Liver (tissue), 9 donors: Measurements from ENCODE around the gene DNPEP. TPM values are rescaled to one million over a fixed set of nuclear protein-coding genes. Genes with fewer than 3 reads are reported as not detected.

Source experiments
- DNase-seq: peaks from one replicate; pipeline ENCODE4 v3.0.0-alpha.2; 2017; ENCODE audit warnings: low spot score
- H3K27ac ChIP-seq, 2 donors: one replicate each; pipeline ENCODE4 v1.7.0; 2013; ENCODE audit warnings: inconsistent platforms in 2 of 2, low read length in 2 of 2, control low read depth in 1 of 2, low read depth in 1 of 2, mild to moderate bottlenecking in 1 of 2
- H3K27me3 ChIP-seq, 4 donors: one replicate each; pipeline versions ENCODE4 v1.6.1 to v1.7.0; 2013; ENCODE audit warnings: low read length in 3 of 4, inconsistent platforms in 1 of 4, mild to moderate bottlenecking in 1 of 4, moderate library complexity in 1 of 4; ENCODE audit not compliant: control insufficient read depth in 4 of 4, insufficient read depth in 4 of 4
- H3K36me3 ChIP-seq, 4 donors: one replicate each; pipeline versions ENCODE4 v1.6.1 to v1.7.0; 2013; ENCODE audit warnings: low read length in 3 of 4, mild to moderate bottlenecking in 3 of 4, low read depth in 1 of 4, moderate library complexity in 1 of 4; ENCODE audit not compliant: control insufficient read depth in 4 of 4, insufficient read depth in 3 of 4
- H3K4me1 ChIP-seq, 4 donors: one replicate each; pipeline versions ENCODE4 v1.6.1 to v1.7.0; 2013; ENCODE audit warnings: low read length in 3 of 4, mild to moderate bottlenecking in 3 of 4, moderate library complexity in 1 of 4; ENCODE audit not compliant: control insufficient read depth in 4 of 4, insufficient read depth in 4 of 4
- H3K4me3 ChIP-seq, 3 donors: one replicate each; pipeline versions ENCODE4 v1.6.1 to v1.7.0; 2013; ENCODE audit warnings: low read length in 3 of 3, control low read depth in 1 of 3, low read depth in 1 of 3, mild to moderate bottlenecking in 1 of 3
- H3K9ac ChIP-seq, 2 donors: one replicate each; pipeline ENCODE4 v1.7.0; 2013; ENCODE audit warnings: low read length in 2 of 2, mild to moderate bottlenecking in 2 of 2, moderate library complexity in 2 of 2, control low read depth in 1 of 2, low read depth in 1 of 2
- H3K9me3 ChIP-seq, 4 donors: one replicate each; pipeline versions ENCODE4 v1.6.1 to v1.7.0; 2013; ENCODE audit warnings: low read length in 3 of 4; ENCODE audit not compliant: control insufficient read depth in 4 of 4
- EGR1 ChIP-seq, 2 donors: IDR thresholded peaks; 2 replicates each; pipeline ENCODE4 v1.6.1; 2016 to 2018; ENCODE audit warnings: antibody characterized with exemption in 2 of 2, low read depth in 2 of 2
- FOXA1 ChIP-seq: IDR thresholded peaks from 2 replicates; pipeline ENCODE4 v1.6.1; 2016; ENCODE audit warnings: antibody characterized with exemption
- FOXA2 ChIP-seq: IDR thresholded peaks from 2 replicates; pipeline ENCODE4 v1.6.1; 2016; ENCODE audit warnings: antibody characterized with exemption
- GABPA ChIP-seq, 2 donors: IDR thresholded peaks in 1 of 2; conservative IDR thresholded peaks in 1 of 2; 2 replicates each; pipeline ENCODE4 v1.6.1; 2016; ENCODE audit warnings: antibody characterized with exemption in 2 of 2, mild to moderate bottlenecking in 1 of 2, moderate library complexity in 1 of 2
- HNF4A ChIP-seq, 2 donors: conservative IDR thresholded peaks; 2 replicates each; pipeline ENCODE4 v1.6.1; 2016; ENCODE audit warnings: antibody characterized with exemption in 2 of 2, mild to moderate bottlenecking in 2 of 2
- HNF4G ChIP-seq: IDR thresholded peaks from 2 replicates; pipeline ENCODE4 v1.6.1; 2016; ENCODE audit warnings: antibody characterized with exemption
- JUND ChIP-seq, 2 donors: IDR thresholded peaks; 2 replicates each; pipeline ENCODE4 v1.6.1; 2016; ENCODE audit warnings: antibody characterized with exemption in 2 of 2
- NR2F2 ChIP-seq: IDR thresholded peaks from 2 replicates; pipeline ENCODE4 v1.6.1; 2016; ENCODE audit warnings: antibody characterized with exemption
- RAD21 ChIP-seq, 2 donors: IDR thresholded peaks; 2 replicates each; pipeline ENCODE4 v1.6.1; 2016; ENCODE audit warnings: antibody characterized with exemption in 2 of 2, mild to moderate bottlenecking in 2 of 2
- RXRA ChIP-seq, 2 donors: IDR thresholded peaks; 2 replicates each; pipeline ENCODE4 v1.6.1; 2017 to 2018; ENCODE audit warnings: antibody characterized with exemption in 2 of 2, mild to moderate bottlenecking in 1 of 2
- SP1 ChIP-seq: IDR thresholded peaks from 2 replicates; pipeline ENCODE4 v1.6.1; 2018; ENCODE audit warnings: antibody characterized with exemption, mild to moderate bottlenecking
- TAF1 ChIP-seq: conservative IDR thresholded peaks from 2 replicates; pipeline ENCODE4 v1.6.1; 2016; ENCODE audit warnings: antibody characterized with exemption, mild to moderate bottlenecking
- YY1 ChIP-seq: IDR thresholded peaks from 2 replicates; pipeline ENCODE4 v1.6.1; 2016; ENCODE audit warnings: antibody characterized with exemption, mild to moderate bottlenecking
- WGBS: extraction: QIAGEN DNeasy Blood & Tissue Kit; methylation state at CpG from one replicate; pipeline ENCODE4 v1.1.7; 2013; 5-methylcytosine and 5-hydroxymethylcytosine counted together
- polyA plus RNA-seq, 2 donors: library from polyadenylated mRNA; stranded (reverse) in 1 of 2; unstranded in 1 of 2; fragments of 200-250 nt in 1 of 2; fragments of >200 nt in 1 of 2; fragmentation: Nextera tagmentation in 1 of 2; extraction: Ambion mirVana in 1 of 2; gene quantifications; one replicate each; pipeline versions ENCODE4 v1.2.1 to v1.2.3, GENCODE V29; 2013 to 2015
- total RNA-seq, 2 donors: library from RNA; depleted of rRNA; stranded (reverse); fragments of >200 nt; gene quantifications; one replicate each; pipeline ENCODE4 v1.2.3, GENCODE V29; 2014
- TF ChIP-seq, protein P1 (sequence below): IDR thresholded peaks from 2 replicates; pipeline ENCODE4 v1.6.1; 2016; ENCODE audit warnings: antibody characterized with exemption
- TF ChIP-seq, protein P2 (sequence below): fragments of 150-350 bp; IDR thresholded peaks from 2 replicates; pipeline ENCODE4 v1.5.1; 2017; ENCODE audit warnings: improper control_type of control experiment, low read depth, low read length; ENCODE audit not compliant: missing input control
- TF ChIP-seq, protein P3 (sequence below): IDR thresholded peaks from 2 replicates; pipeline ENCODE4 v1.6.1; 2016; ENCODE audit warnings: antibody characterized with exemption, mild to moderate bottlenecking
- TF ChIP-seq, protein P4 (sequence below): IDR thresholded peaks from 2 replicates; pipeline ENCODE4 v1.6.1; 2016; ENCODE audit warnings: antibody characterized with exemption
- TF ChIP-seq, protein P5 (sequence below): IDR thresholded peaks from 2 replicates; pipeline ENCODE4 v1.6.1; 2016; ENCODE audit warnings: antibody characterized with exemption
- donor health status: healthy.
- donor health status: healthy.
- donor health status: healthy.
- donor health status: healthy.
- donor health status: healthy.

The DNPEP gene
- total and polyA plus RNA-seq, 4 donors = 25.8 to 58.4 (median 45.8) TPM

DNA sequence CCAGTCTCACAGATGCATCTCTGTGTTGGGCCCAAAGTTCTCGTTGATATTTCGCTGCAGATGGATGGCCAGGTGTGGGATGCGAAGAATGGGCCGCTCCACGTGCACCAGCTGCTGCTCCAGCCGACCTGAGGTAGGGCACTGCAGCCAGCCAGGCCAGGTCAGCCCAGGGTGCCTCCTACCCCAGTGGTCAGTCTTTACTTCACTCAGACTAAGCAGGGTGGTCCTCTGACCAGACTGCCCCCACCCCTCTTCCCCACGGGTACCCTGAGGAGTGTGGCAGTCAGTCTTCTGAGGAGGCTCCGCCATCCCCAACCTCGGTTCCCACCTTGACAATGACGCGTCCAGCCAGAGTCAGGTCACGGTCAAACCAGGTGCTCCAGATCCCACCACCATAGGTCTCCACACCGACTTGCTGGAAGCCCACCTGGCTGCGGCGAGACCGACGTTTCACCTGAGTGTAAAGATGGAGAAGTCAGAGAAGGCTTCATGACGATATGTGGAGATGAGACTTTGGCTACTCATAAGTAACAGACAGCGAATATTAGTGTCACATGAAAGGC lies 1.7 kb downstream of the DNPEP start:
- Histone ChIP-seq H3K9ac (no peak overlapping the region), H3K36me3 (peaks cover 6 to 48% (median 37%) of the 10 kb centered on the region in 4 donors), H3K27ac (no peak overlapping the region), H3K9me3 (no peaks in the 10 kb centered on the region), H3K4me3 (no peak overlapping the region), H3K4me1 (peaks cover 3 to 16% (median 10%) of the 10 kb centered on the region in 4 donors), H3K27me3 (no peaks in the 10 kb centered on the region)
- 97% methylated on average over 19 of the region's 19 CpGs for WGBS
- TF ChIP-seq, protein P1, sequence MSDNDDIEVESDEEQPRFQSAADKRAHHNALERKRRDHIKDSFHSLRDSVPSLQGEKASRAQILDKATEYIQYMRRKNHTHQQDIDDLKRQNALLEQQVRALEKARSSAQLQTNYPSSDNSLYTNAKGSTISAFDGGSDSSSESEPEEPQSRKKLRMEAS = no peak
- TF ChIP-seq EGR1 (IDR thresholded peaks at IDR 0.05; ENCODE audit: low read depth in 2 of 2) = no peak
- TF ChIP-seq GABPA (IDR thresholded peaks at IDR 0.05 in 1 of 2, conservative IDR thresholded peaks at IDR 0.05 in 1 of 2) = no peak
- TF ChIP-seq, protein P2, sequence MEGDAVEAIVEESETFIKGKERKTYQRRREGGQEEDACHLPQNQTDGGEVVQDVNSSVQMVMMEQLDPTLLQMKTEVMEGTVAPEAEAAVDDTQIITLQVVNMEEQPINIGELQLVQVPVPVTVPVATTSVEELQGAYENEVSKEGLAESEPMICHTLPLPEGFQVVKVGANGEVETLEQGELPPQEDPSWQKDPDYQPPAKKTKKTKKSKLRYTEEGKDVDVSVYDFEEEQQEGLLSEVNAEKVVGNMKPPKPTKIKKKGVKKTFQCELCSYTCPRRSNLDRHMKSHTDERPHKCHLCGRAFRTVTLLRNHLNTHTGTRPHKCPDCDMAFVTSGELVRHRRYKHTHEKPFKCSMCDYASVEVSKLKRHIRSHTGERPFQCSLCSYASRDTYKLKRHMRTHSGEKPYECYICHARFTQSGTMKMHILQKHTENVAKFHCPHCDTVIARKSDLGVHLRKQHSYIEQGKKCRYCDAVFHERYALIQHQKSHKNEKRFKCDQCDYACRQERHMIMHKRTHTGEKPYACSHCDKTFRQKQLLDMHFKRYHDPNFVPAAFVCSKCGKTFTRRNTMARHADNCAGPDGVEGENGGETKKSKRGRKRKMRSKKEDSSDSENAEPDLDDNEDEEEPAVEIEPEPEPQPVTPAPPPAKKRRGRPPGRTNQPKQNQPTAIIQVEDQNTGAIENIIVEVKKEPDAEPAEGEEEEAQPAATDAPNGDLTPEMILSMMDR = no peak
- TF ChIP-seq HNF4G = no peak
- no peak for TF ChIP-seq SP1
- TF ChIP-seq, protein P3, sequence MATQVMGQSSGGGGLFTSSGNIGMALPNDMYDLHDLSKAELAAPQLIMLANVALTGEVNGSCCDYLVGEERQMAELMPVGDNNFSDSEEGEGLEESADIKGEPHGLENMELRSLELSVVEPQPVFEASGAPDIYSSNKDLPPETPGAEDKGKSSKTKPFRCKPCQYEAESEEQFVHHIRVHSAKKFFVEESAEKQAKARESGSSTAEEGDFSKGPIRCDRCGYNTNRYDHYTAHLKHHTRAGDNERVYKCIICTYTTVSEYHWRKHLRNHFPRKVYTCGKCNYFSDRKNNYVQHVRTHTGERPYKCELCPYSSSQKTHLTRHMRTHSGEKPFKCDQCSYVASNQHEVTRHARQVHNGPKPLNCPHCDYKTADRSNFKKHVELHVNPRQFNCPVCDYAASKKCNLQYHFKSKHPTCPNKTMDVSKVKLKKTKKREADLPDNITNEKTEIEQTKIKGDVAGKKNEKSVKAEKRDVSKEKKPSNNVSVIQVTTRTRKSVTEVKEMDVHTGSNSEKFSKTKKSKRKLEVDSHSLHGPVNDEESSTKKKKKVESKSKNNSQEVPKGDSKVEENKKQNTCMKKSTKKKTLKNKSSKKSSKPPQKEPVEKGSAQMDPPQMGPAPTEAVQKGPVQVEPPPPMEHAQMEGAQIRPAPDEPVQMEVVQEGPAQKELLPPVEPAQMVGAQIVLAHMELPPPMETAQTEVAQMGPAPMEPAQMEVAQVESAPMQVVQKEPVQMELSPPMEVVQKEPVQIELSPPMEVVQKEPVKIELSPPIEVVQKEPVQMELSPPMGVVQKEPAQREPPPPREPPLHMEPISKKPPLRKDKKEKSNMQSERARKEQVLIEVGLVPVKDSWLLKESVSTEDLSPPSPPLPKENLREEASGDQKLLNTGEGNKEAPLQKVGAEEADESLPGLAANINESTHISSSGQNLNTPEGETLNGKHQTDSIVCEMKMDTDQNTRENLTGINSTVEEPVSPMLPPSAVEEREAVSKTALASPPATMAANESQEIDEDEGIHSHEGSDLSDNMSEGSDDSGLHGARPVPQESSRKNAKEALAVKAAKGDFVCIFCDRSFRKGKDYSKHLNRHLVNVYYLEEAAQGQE = no peak
- TF ChIP-seq YY1 = no peak
- TF ChIP-seq FOXA1 = no peak
- no peak for DNase-seq

DNA sequence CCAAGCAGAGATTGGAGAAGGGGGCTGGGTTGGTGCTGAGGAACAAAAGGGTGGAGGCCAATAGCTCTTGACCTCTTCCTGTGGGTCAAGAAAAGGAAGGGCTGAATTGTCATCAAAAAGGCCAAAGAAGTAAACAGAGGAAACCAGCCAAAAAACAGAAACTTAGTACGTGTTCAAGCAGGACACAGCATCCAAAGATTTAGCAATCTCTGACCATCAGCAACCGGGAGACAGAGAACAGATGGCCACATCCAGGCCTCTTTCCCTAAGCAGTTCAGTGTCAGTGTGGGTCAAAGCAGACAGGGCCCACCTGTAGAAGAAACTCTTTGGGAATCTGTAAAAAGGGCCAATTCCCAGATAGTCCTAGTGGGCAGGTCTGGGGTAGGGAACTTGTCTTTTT lies 2.9 kb downstream of the DNPEP start:
- DNase-seq = no peak
- Histone ChIP-seq H3K27ac (no peak overlapping the region), H3K9me3 (no peaks in the 10 kb centered on the region), H3K36me3 (peaks cover 8 to 56% (median 46%) of the 10 kb centered on the region in 4 donors), H3K4me3 (no peak overlapping the region), H3K9ac (no peak overlapping the region), H3K4me1 (peaks cover 3 to 16% (median 10%) of the 10 kb centered on the region in 4 donors), H3K27me3 (no peaks in the 10 kb centered on the region)
- WGBS = 45% methylated on average over 2 of the region's 2 CpGs
- TF ChIP-seq, protein P4, sequence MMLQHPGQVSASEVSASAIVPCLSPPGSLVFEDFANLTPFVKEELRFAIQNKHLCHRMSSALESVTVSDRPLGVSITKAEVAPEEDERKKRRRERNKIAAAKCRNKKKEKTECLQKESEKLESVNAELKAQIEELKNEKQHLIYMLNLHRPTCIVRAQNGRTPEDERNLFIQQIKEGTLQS = no peak
- no peak for TF ChIP-seq GABPA (IDR thresholded peaks at IDR 0.05 in 1 of 2, conservative IDR thresholded peaks at IDR 0.05 in 1 of 2)
- TF ChIP-seq RAD21 (IDR thresholded peaks at IDR 0.05) = no peak
- TF ChIP-seq, protein P3 = no peak
- TF ChIP-seq EGR1 (IDR thresholded peaks at IDR 0.05; ENCODE audit: low read depth in 2 of 2) = no peak
- TF ChIP-seq, protein P5, sequence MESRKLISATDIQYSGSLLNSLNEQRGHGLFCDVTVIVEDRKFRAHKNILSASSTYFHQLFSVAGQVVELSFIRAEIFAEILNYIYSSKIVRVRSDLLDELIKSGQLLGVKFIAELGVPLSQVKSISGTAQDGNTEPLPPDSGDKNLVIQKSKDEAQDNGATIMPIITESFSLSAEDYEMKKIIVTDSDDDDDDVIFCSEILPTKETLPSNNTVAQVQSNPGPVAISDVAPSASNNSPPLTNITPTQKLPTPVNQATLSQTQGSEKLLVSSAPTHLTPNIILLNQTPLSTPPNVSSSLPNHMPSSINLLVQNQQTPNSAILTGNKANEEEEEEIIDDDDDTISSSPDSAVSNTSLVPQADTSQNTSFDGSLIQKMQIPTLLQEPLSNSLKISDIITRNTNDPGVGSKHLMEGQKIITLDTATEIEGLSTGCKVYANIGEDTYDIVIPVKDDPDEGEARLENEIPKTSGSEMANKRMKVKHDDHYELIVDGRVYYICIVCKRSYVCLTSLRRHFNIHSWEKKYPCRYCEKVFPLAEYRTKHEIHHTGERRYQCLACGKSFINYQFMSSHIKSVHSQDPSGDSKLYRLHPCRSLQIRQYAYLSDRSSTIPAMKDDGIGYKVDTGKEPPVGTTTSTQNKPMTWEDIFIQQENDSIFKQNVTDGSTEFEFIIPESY = no peak
- TF ChIP-seq YY1 = no peak
- TF ChIP-seq RXRA (IDR thresholded peaks at IDR 0.05) = no peak
- TF ChIP-seq HNF4A (conservative IDR thresholded peaks at IDR 0.05) = no peak
- TF ChIP-seq, protein P2 = no peak
- no peak for TF ChIP-seq JUND (IDR thresholded peaks at IDR 0.05)
- TF ChIP-seq TAF1 = no peak
- no peak for TF ChIP-seq FOXA2
- TF ChIP-seq SP1 = no peak
- TF ChIP-seq NR2F2 = no peak
- no peak for TF ChIP-seq FOXA1
